HG03103 (cell line): ENCODE data around the gene SHBG.

Experiments used
- ATAC-seq: cut with Tn5 transposase; IDR thresholded peaks from one replicate; pipeline ENCODE4 v1.9.1; 2021; ENCODE audit warnings: low read depth; ENCODE audit not compliant: unreplicated experiment

SHBG gene

DNA sequence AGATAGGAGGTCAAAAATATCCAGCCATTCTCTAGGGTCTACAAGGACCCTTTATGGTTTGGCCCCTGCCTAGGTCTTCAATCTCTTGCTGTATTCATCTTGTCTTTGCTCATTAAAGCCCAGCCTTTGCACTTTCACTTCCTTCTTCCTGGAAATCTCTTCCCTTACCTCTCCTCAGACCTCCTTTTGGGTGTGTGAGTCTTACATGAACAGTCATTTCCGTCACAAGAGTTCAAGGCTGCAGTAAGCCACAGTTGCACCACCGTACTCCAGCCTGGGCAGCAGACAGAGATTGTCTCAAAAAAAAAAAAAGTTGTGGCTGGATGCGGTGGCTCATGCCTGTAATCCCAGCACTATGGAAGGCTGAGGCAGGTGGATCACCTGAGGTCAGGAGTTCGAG is 14.8 kb downstream of the SHBG start:
- no peak for ATAC-seq

GRCh38 chr17:7646457-7646856 is 16.5 kb downstream of the SHBG start:
- no peak for ATAC-seq

DNA sequence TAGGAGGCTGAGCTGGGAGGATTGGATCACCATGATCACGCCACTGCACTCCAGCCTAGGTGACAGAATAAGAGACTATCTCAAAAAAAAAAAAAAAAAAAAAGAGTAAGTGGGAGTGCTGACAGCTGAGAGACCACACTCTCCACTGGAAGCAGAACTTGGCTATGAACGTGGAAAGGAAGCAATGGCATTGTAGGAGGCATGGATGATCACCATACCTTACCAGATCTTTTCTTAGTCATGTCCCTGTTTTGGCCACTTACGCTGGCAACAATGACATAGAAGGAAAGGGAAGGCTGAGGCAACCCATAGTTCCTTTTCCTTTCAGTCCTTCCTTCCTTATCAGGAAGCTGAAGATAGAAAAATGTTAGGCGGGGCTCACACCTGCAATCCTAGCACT is 17.1 kb downstream of the SHBG start:
- ATAC-seq = no peak

GRCh38 chr17:7650509-7651096 is 20.7 kb downstream of the SHBG start, which contains the start of gene ATP1B2:
TSS of gene ATP1B2 (plus strand) at chr17:7650926. CDS start at chr17:7651519, 593 bp downstream.
- no peak for ATAC-seq

- no peak for ATAC-seq
Measured at GRCh38 chr17:7651097-7651664, 21.2 kb downstream of the SHBG start.

DNA sequence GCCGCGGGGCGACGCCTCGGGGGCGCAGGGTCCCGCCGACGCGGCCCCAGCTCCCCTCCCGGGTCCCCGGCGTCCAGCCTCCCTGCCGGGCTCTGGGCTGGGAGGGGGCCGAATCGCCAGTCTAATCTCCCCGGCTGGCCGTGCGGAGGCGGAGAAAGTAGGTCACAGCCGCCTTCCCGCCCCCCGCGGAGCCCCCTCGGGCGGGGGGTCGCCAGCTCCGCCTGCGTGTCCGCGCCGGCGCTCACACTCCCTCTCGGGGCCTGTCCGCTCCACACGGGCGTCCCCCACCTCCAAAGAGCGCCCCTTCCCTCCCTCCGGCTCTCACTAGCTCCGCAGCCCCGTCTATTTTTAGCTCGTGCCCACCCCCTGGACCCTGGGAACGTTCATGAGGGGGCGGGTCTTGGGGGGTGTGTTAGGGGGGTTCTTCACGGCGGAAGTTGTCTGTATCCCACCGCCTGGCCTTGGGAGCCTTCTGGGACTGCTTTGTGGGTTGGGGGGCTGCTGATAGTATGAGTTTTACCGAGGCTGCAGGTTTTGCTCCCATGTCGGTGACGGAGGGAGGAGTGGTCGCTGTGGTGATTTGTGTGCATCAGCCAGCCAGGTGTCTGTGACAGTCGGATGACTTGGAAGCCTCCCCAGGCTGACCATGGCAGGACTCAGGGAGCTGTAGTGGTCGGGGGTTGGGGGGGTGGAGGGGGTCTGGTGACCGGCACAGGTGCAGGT is 21.9 kb downstream of the SHBG start:
- ATAC-seq = no peak

DNA sequence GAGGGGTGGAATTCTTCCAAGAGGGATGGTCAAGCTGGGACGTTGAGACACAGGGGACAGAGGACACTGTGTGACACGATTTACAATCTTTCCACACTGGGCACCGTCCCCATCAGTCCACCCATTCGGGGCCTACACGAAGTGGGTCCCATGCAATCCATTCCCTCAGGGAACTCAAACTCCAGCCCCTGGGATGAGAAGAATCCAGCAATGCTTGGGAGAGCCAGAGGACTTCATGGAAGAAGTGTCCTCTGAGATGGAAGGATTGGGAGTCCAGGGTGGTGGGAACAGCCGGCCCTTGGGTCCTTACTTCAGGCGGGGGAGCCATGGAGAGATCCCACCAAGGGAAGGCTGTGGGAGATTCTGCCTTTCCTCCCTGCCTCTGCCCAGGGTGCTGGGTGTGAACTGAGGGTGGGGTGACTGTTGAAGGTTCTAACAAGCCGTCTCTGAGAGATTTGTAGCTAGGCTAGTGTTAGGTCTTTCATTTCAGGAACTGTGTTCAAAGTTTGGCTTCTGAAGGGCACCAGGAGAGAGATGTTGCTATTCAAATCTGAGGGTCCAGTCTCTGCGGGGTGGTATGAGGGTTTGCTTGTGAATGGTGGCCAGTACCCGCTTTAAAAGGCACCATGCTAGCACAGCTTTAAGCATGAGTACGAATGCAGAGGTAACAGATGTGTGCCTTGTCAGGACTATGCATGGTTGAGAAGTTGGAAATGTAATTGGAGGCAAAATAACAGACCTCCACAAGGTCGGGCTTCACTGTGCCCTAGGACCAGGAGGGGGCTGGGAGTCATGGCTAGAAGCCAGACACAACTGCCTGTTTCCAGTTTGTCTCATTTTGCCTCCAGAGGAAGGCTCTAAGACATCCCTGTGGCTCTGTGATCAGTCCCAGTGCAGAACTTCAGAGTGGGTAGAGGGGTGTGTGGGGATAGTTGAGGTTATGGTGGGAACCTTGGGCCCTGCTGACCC is 22.7 kb downstream of the SHBG start:
- ATAC-seq = no peak

GRCh38 chr17:7654832-7655540 is 25.1 kb downstream of the SHBG start:
- no peak for ATAC-seq

- no peak for ATAC-seq
Measured at GRCh38 chr17:7655541-7655840, 25.6 kb downstream of the SHBG start.

DNA sequence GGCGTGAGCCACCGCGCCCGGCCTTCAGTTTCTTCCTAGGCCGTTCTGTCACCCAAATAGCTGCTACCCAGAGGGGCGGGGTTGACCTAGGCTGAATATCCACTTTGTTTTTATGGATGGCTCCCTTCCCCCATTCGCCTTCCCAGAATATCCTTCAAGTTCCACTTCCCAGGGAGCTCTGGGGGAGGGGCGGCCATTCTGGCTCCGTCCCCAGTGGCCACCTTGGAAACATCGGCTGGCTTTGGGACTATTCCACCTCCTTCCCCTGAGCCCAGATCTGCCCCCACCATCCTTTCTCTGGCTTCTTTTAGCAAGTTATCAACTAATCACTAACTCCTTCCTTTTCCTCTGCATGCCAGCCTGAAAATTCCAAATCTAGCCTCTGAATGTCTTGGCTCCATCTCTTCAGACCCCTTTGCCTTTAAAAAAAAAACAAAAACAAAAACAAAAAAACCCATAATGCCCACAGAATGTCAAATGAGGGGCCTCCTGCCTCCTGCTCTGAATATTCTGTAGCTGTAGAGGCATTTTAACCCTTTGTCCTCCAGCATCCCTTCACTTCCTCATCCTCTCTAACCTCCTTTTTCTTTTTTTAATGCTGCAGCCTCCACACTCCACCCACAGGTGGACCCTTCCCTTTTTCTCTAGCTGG is 27.1 kb downstream of the SHBG start:
- no peak for ATAC-seq

DNA sequence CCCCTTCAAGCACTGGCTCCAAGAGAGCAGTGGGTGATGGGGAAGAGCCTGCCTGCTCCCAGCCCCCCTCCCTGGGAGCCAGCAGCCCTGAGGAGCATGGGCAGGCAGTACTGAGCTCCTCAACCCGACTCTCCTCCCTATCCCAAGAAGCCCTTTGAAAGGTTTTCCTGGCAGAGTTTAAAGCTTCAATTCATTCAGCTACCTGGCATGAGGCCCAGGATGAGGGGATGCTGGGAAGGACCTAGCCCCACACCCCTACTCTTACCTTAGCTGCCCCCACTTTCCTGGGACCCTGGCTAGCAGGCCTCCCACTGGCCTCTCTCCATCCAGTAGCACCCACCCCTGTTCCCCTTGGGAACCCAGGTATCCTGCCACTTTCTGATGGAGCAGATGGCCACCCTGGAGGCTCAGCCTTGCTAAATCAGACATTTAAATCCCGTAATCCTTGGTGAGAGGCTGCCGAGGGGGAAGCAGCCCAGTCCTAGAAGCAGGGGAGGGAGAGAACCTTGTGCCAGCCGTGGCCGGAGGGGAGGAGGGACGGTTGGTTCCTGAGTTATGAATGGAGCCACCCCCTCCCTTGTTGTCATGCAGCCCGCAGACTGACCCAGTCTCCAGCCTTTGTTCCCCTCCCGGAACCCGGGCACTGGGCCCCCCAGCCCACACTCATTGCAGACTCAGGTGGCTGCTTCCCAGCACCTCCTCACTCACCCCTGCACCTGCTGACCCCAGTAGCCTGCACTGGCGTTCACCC is 37.9 kb downstream of the SHBG start:
- no peak for ATAC-seq

DNA sequence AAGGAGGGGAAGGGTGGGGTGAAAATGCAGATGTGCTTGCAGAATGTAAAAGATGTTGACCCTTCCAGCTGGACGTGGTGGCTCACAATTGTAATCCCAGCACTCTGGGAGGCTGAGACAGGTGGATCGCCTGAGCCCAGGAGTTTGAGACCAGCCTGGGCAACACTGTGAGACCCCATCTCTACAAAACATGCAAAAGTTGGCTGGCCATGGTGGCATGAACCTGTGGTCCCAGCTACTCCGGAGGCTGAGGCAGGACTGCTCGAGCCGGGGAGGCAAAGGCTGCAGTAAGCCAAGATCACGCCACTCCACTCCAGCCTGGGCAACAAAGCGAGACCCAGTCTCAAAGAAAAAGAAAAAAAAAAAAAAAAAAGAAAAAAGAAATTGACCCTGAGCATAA is 38.5 kb downstream of the SHBG start:
- no peak for ATAC-seq

DNA sequence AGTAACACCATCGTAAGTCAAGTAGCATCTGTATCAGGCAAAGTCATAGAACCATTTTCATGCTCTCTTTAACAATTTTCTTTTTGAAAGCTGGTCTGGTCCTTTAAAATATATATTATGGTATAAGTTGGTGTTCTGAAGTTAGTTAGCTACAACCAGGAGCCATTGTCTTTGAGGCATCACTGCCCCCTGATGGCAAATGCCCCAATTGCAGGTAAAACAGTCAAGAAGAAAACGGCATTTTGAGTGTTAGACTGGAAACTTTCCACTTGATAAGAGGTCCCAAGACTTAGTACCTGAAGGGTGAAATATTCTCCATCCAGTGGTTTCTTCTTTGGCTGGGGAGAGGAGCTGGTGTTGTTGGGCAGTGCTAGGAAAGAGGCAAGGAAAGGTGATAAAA is 43.3 kb downstream of the SHBG start:
- no peak for ATAC-seq

DNA sequence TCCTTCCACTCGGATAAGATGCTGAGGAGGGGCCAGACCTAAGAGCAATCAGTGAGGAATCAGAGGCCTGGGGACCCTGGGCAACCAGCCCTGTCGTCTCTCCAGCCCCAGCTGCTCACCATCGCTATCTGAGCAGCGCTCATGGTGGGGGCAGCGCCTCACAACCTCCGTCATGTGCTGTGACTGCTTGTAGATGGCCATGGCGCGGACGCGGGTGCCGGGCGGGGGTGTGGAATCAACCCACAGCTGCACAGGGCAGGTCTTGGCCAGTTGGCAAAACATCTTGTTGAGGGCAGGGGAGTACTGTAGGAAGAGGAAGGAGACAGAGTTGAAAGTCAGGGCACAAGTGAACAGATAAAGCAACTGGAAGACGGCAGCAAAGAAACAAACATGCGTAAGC is 45.0 kb downstream of the SHBG start:
- no peak for ATAC-seq

GRCh38 chr17:7676533-7676932 is 46.6 kb downstream of the SHBG start:
- no peak for ATAC-seq

DNA sequence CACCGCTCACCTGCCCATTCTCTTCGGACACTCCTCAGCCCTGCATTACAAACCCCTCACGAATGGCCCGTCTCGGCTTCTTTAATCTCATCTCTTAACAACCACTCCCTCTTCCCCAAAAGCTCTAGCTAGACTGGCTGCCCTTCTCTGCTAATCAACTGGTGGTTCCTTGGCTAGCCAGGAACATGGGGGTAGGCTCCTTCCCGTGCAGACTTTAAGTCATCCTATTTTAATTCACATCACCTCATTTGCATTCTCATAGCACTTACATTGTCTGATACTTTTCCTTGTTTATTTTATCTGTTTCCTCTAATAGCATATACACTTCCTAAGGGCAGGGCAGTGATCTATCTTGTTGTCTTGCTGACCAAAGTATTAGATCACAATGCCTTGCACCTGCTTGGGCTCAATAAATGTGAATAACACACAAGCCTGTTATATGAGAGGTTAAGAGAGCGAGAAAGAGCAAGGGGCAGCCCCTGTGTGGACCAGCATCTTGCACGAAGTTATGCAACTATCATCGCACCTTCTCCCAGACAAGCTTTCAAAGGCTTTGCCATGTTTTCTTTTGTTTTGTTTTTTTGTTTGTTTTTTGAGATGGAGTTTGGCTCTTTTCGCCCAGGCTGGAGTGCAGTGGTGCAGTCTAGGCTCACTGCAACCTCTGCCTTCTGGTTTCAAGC is 47.6 kb downstream of the SHBG start:
- no peak for ATAC-seq
